SK-N-SH treated with all-trans-retinoic acid at 6 μM for 48 hours (cell line): ENCODE data around the gene CRYM.
"Not testable (repeated sequence)": the region's sequence is repeated elsewhere in the genome, so short reads cannot be mapped to it uniquely, and the experiment has no call there.

Experiments
- ARNTL ChIP-seq: fragments of 450-650 bp; formaldehyde crosslinking; IDR thresholded peaks from 2 replicates; pipeline ENCODE4 v1.5.0; 2020; ENCODE audit warnings: low read depth, mild to moderate bottlenecking, moderate library complexity, borderline replicate concordance
- CREB5 ChIP-seq: fragments of 250-450 bp; sonication (Bioruptor Pico); IDR thresholded peaks from 2 replicates; pipeline ENCODE4 v1.5.1; 2020; ENCODE audit warnings: low read depth, mild to moderate bottlenecking, moderate library complexity
- CSDC2 ChIP-seq: fragments of 250-450 bp; sonication (Bioruptor Pico); IDR thresholded peaks from 2 replicates; pipeline ENCODE4 v1.5.0; 2020; ENCODE audit warnings: mild to moderate bottlenecking, moderate library complexity
- CSRNP3 ChIP-seq: fragments of 250-450 bp; sonication (Bioruptor Pico); IDR thresholded peaks from 2 replicates; pipeline ENCODE4 v1.5.1; 2021; ENCODE audit warnings: mild to moderate bottlenecking, moderate library complexity
- ESRRG ChIP-seq: fragments of 250-450 bp; sonication (Bioruptor Pico); IDR thresholded peaks from 2 replicates; pipeline ENCODE4 v1.6.1; 2021; ENCODE audit warnings: mild to moderate bottlenecking
- PATZ1 ChIP-seq: fragments of 250-450 bp; sonication (Bioruptor Pico); IDR thresholded peaks from 2 replicates; pipeline ENCODE4 v1.8.0; 2020; ENCODE audit warnings: mild to moderate bottlenecking, moderate library complexity, borderline replicate concordance
- POU6F1 ChIP-seq: fragments of 250-450 bp; sonication (Bioruptor Pico); IDR thresholded peaks from 2 replicates; pipeline ENCODE4 v1.8.0; 2021; ENCODE audit warnings: low read depth, mild to moderate bottlenecking, moderate library complexity, borderline replicate concordance
- TCF4 ChIP-seq: fragments of 250-450 bp; sonication (Bioruptor Pico); IDR thresholded peaks from 2 replicates; pipeline ENCODE4 v1.8.0; 2021; ENCODE audit warnings: mild to moderate bottlenecking, moderate library complexity, borderline replicate concordance
- TOX ChIP-seq: fragments of 250-450 bp; sonication (Bioruptor Pico); IDR thresholded peaks from 2 replicates; pipeline ENCODE4 v1.8.0; 2021; ENCODE audit warnings: mild to moderate bottlenecking, moderate library complexity, borderline replicate concordance
- ZNF8 ChIP-seq: fragments of 450-650 bp; formaldehyde crosslinking; IDR thresholded peaks from 2 replicates; pipeline ENCODE4 v1.5.0; 2020; ENCODE audit warnings: mild to moderate bottlenecking, moderate library complexity

GRCh38 chr16:21248179-21248578 is 29.9 kb downstream of the CRYM start:
- not testable (repeated sequence) for TF ChIP-seq CSDC2 (CRISPR knock-in tag); CREB5 (CRISPR knock-in tag); POU6F1 (CRISPR knock-in tag); TOX; TCF4 (CRISPR knock-in tag); CSRNP3 (CRISPR knock-in tag); PATZ1 (CRISPR knock-in tag); ESRRG; ZNF8 (CRISPR knock-in tag); ARNTL
